IPS-18c (cell line): ENCODE results near the gene TBC1D10B.

ENCODE experiments used
- H3K4me3 ChIP-seq: 2 replicates; pipeline ENCODE4 v1.7.0; 2013; ENCODE audit warnings: low read depth, mild to moderate bottlenecking, low read length, moderate library complexity; ENCODE audit not compliant: insufficient read depth
- H3K9me3 ChIP-seq: one replicate; pipeline ENCODE4 v1.6.1; 2013; ENCODE audit warnings: mild to moderate bottlenecking, low read length, moderate library complexity; ENCODE audit not compliant: control insufficient read depth, insufficient read depth

Gene TBC1D10B

DNA sequence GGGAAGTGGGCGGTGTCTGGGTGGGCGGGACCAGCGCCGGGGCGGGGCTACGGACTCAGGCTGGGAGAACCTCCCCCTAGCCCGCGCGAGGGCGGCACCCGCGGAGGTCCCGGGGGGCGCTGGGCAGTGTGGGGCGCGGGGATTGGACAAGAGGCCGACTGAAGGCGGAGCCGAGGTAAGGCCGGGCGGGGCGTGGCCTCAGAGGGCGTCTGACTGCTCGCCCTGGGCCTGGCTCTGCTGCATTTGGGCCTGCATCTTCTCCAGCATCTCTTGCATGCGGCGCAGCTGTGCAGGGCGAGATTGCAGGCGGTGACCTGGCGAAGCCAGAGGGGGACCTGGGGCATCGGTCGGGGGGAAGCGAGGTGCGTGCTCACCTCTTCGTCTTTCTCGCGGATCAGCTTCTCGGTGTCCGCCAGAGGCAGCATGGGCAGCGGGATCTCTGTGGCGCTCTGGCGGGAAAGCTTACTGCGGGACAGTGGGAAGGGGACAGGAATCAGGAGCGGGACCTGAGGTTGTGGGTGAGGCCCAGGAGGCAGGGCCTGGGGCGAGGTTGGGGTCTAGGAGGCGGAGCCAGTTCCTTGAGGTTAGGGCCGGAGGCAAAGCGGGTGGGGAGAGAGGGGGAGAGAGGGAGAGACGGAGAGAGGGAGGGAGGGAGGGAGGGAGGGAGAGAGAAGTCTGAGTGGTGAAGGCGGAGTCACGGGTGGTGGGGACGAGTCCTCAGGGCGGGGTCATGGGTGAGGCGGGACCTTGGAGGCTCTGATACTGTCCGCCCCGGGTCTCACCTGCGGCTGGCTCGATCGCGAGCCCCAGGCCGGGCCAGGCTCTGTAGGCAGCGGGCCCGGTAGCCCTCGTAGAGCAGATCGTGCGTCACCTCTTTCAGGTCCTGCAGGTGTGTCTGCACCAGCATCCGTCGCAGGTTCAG is 8.2 kb upstream of the TBC1D10B start:
- Histone ChIP-seq H3K4me3 (peak overlapping the region; percentile 84), H3K9me3 (no peaks in the 10 kb centered on the region)

DNA sequence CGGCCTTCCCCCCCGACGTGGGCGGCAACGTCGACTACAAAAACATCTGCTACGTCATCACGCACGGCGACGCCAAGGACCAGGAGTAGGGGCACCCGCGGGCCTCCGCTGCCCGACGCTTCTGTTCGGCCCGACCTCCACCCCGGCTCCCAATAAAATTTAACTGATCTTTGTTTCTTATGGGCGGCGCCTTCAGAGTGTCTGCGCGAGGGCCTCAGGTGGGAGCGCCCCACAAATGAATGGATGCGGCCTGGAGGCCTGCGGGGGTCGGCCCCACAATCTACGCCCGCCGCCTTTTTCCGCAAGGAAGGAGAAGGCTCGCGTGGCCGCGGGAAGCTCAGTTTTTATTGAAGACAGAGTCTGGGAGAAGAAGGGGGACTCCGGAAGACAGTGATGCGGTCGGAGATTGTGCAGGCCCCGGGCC is 7.5 kb upstream of the TBC1D10B start:
- H3K4me3 ChIP-seq, result peak overlapping the region; percentile 84
- H3K9me3 ChIP-seq, result no peaks in the 10 kb centered on the region

DNA sequence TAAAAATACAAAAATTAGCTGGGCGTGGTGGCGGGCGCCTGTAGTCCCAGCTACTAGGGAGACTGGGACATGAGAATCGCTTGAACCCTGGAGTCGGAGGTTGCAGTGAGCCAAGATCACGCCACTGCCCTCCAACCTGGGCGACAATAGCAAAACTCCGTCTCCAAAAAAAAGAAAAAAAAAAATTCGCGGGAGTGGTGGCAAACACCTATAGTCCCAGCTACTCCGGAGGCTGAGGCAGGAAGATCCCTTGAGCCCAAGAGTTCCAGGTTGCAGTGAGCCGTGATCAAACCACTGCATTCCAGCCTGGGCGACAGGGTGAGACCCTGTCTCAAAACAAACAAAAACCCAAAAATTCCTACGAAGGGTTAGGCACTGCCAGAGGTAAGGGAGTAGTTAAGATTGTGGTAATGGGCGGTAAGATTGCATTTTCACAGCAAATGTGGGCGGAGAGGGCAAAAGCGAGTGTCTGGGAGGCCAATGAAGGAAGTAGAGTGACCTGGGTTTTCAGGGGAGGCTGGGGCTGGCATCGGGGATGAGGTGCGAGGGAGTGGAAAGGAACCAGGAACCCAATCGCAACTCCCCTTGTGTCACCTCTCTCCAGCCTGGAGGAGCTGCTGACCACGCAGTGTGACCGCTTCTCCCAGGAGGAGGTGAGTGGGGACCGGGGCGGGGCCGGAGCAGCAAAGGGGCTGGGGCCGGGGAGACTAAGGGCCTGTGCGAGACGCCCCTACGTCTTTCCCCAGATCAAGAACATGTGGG is 6.9 kb upstream of the TBC1D10B start:
- Histone ChIP-seq H3K9me3 (no peaks in the 10 kb centered on the region), H3K4me3 (peak overlapping the region; percentile 28; the same call in 1 of the 2 replicates)

DNA sequence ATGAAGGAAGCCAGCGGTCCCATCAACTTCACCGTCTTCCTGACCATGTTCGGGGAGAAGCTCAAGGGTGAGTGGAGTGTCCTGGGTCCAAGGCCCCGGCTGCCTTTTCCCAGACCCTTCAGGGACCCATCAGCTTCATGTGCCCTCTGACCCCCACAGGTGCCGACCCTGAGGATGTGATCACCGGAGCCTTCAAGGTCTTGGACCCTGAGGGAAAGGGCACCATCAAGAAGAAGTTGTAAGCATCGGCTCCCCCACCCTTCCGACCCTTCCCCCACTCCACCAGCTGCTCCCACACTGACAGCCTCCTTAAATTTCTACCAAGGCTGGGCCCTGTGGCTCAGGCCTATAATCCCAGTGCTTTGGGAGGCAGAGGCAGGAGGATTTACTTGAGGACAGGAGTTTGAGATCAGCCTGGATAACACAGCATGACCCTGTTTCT is 6.2 kb upstream of the TBC1D10B start:
- no peaks in the 10 kb centered on the region for H3K9me3 ChIP-seq
- no peak overlapping the region for H3K4me3 ChIP-seq

DNA sequence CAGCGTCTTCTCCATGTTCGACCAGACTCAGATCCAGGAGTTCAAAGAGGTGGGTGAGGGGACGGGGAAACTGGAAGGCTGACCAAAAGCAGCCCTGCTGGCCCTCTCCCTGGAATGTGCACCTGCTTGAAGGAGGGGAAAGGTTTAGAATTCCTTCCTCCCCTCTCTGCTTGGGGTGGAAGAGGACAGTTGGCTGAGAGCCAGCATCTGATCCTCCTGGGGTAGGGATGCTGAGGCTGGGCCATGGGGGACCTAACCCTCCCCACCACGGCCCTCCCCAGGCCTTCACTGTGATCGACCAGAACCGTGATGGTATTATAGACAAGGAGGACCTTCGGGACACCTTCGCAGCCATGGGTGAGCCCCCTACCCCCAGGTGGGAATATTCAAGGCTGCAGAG is 5.6 kb upstream of the TBC1D10B start:
- H3K4me3 ChIP-seq, result no peak overlapping the region
- H3K9me3 ChIP-seq, result no peaks in the 10 kb centered on the region

DNA sequence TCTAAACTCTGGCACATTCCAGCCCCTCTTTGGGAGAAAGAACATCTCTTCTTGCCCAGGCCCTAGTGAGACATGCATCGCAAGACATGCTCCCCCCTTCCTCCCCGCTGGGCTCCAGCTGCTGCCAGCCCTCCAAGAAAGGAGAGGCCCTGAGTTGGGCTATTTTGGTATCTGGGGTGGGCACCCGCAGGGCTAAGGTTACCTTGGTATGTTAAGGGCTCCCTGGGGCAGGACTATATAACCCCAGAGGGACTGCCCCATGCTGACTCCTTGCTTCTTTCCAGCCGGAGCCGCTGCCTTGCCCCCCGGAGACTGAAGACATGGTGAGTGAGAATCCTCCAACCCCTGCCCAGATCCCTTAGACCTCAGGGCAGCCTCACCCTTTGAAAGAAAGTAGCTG is 4.2 kb upstream of the TBC1D10B start, which contains the start of gene MYL11:
TSS of gene MYL11 (plus strand) at position 265 of the 400 bp plus-strand sequence. CDS start at position 321, 56 bp downstream.
- no peak within 1 kb of the TSS for H3K4me3 ChIP-seq

DNA sequence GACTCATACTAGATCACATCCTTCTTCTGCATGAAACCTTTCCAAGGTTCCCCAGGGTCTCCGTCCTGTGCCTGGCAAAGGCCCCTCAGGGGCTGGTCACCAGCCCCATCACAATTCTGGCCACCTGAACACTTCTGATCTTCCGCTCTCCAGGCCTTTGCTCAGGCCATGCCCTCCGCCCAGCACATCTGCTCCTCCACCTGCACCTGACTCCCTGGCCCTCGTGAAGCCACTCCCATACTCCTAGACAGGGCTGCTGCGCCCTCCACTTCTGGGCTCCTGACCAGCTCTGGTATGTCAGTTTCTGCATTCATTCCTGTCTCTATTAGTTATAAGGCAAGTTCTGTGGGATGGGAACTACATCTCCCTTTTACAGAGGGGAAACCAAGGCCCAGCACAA is 2.4 kb upstream of the TBC1D10B start:
- Histone ChIP-seq H3K9me3 (no peaks in the 10 kb centered on the region), H3K4me3 (no peak overlapping the region)

More for the DNA sequence above, 4.2 kb upstream of the TBC1D10B start, which contains the start of gene MYL11:
- H3K9me3 ChIP-seq, result no peaks in the 10 kb centered on the region

DNA sequence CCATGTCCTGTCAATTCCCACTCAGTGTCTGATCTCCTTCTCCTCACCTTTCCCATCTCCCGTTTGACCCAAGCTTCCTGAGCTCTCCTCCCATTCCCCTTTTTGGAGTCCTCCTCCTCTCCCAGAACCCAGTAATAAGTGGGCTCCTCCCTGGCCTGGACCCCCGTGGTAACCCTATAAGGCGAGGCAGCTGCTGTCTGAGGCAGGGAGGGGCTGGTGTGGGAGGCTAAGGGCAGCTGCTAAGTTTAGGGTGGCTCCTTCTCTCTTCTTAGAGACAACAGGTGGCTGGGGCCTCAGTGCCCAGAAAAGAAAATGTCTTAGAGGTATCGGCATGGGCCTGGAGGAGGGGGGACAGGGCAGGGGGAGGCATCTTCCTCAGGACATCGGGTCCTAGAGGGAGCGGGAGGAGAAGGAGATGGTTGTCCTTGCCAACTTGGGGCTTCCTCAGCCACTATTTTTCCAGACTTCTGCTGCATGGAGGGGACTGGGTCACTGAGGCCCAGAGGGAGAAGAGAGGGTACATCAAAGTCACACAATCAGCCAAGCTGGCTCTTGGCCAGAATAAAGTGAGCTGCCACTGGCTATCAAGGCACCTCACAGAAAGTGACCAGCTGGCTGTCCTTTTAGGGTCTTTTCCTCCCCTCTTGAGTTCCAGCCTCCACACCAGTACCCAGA is 1.9 kb upstream of the TBC1D10B start:
- Histone ChIP-seq H3K9me3 (no peaks in the 10 kb centered on the region), H3K4me3 (no peak overlapping the region)

DNA sequence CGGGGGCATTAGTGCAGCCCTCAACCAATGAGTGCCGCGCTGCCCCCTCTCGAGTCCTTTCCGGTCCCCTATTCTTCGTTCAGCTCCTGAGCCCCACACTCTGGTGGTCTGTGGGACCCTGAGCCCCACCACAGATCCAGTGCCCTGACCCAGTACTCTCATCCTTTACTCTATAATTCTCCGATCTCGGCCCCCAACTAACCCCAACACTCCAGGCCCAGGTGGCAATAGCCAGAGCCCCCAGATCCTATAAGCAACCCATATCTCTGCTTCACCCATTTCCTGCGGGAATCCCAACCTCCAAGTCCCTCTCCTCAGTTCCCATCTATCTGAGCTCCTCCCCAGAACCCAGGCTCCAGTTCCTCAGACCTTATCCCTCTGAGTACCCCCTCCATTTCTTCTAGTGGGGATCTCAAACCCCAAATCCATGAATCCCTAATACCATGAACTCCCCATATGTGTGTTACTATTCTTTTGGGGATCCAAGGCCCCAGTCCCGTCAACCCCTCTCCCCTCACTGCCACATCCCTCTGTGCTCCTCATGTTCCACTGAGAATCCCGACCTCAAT is 1.0 kb upstream of the TBC1D10B start:
- H3K9me3 ChIP-seq, result no peaks in the 10 kb centered on the region
- peak overlapping the region; percentile 35 for H3K4me3 ChIP-seq

DNA sequence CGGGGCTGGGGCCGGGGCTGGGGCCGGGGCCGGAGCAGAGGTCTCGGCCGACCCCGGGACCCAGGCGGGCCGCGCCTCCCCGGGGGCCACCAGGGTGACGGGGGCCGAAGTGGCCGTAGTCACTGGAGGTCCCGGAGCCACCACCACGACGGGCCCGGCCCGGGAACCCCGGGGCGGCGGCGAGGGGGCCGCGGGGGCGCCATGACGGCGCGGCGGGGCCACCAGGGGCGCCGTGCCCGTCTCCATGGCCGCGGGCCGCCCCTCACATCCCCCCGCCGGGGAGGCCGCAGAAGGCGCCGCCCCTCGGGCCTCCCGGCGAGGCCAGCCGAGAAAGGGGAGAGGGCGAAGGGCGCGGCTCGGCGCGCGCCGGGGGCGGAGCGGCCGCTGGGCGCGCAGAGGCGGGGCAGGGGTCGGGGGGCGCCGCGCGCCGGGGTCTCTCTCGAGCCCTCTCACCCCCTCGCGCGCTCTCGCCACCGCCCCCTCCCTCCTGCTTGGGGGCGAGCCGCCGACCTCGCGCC is 297 bp downstream of the TBC1D10B start:
- Histone ChIP-seq H3K9me3 (no peaks in the 10 kb centered on the region), H3K4me3 (peak overlapping the region; percentile 72)

DNA sequence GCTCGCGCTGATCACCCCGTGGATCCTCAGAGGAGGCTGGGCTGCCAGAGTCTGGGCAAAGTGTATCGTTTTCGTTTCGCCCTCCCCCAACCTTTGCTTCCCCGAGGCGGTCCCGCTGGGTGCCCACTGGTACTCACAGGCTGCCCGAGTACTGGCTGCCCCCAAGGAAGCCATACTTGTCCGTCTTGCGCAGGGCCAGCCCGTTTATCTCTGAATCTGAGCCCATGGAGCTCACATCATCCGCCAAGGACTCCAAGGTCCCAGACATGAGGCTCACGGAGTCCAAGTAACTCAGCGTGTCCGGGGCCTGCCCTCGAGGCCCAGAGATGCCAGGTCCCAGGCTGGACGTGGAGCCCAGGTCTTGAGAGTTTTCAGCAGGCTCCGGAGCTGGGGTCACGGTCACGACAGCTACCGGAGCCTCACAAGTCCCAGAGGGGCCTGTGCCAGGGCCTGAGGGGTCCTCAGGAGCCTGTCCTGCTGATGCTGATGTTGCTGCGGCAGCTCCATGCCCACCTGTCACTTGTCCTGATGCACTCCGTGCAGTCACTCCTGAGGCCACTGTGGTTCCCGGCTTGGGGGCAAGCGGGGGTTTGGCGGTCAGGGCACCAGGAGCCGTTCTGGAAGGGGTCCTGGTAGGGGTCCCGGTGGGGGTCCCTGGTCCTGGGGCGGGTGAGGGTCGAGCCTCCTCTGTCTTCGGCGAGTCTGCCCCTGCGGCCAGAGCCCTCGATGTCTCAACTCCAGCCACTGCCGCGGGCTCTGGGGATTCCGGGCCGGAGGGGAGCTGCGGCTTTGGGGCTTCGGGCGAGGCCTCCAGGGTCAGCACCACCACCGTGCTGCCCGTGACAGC is 980 bp downstream of the TBC1D10B start:
- no peaks in the 10 kb centered on the region for H3K9me3 ChIP-seq
- H3K4me3 ChIP-seq, result peak overlapping the region; percentile 72

DNA sequence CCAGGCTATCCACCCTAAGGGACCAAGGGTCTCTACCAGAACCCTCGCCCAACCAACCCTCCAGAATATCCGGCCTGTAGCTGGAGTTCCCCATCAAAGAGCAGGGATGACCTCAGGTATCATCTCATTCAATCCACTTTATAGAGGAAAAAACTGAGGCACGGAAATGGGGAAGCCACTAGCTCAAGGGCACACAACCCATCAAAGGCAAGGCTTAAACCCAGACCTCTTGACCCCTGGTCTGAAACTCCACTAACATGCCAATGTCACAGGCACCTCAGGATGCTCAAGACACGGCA is 1.6 kb downstream of the TBC1D10B start:
- no peaks in the 10 kb centered on the region for H3K9me3 ChIP-seq

DNA sequence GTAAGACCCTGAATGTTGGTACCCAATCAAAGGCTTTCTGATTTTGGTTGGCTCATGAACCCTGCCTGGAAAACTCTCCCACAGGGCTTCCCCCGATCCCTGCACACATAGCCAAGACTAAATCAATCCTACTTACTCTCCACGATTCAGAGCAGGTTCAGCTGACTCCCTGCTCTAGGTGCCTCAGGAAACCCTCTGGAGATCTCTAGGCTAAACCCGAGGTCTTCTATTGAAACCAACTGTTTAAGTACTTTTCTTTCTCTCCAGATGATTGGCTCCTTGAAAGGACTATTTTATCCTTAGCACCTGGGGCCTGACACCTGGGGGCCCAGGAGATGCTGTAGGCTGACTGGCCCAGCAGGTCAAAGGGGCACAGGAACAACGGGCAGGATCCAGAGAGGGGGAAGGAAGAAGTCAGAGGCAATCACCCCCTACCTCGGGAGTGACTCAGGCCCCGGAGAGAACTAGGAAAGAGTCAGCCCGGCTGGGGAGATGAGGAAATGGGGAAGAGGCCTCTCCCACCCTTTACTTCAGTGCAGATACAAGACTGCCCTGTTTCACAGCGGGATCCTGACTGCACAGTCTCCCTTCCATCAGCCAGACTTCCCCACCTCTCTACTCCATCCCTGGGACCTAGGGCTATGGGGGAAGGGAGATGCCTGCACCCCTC is 2.0 kb downstream of the TBC1D10B start:
- H3K4me3 ChIP-seq, result peak overlapping the region; percentile 38
- no peaks in the 10 kb centered on the region for H3K9me3 ChIP-seq

More for the DNA sequence above, 1.6 kb downstream of the TBC1D10B start:
- H3K4me3 ChIP-seq, result peak overlapping the region; percentile 72; the same call in 1 of the 2 replicates

DNA sequence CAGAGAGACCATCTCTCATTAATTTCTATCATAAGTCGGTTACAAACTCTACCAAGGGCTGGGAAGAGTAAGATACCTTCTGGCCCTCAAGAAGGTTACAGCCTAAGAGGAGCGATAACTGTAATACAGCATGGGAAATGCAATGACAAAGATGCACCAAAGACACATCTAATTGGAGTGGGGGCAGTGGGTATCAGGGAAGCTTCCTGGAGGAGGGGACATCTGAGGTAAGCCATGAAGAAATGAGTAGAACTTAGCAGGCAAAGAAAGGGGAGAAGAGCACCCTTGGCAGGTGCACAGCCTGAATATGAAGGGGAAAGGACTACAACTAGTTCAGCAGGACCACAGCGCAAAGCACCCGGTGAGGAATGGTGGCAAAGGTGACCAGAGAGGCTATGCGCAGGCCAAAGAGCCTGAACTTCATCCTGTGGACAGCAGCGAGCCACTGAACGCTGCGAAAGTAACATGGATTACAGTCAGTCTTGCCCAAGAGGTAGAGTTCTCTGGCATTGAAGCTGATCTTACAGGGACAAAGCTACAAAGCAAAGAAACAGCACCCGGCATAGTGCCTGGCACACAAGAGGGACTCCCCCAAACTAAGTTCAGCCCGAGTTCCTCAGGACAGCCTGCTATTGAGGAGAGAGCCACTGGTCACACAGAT is 2.8 kb downstream of the TBC1D10B start:
- Histone ChIP-seq H3K4me3 (peak overlapping the region; percentile 15; the same call in 1 of the 2 replicates), H3K9me3 (no peaks in the 10 kb centered on the region)

DNA sequence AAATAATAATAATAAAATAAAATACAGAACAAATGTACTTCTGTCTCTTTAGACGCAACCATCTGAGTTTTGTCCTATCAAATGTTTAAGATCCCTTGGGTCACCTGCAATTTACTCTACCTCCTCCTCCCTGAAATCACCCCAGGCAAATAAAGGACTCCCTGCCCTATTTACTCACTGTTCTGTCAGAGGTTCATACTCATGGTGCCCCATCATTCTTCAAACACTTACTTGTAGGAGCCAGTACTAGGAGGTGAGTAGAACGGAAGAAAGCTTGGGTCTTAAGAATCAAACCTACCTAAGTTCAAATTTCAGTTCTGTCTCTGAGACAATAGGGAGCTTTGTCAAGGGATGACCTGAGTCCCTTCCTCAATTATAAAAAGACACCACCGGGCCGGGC is 3.8 kb downstream of the TBC1D10B start:
- Histone ChIP-seq H3K4me3 (no peak overlapping the region), H3K9me3 (no peaks in the 10 kb centered on the region)
